ENCODE results near the gene NCR3LG1. TPM values are rescaled to one million over a fixed set of nuclear protein-coding genes. Genes with fewer than 3 reads are reported as not detected.
A peak's percentile ranks its signal among the peaks of the same experiment; 100 is the strongest.

The NCR3LG1 gene
- total RNA-seq, 1 donor from 2014 or later: 0.39 TPM

- peak; percentile 69 for TF ChIP-seq EZH2 (IDR thresholded peaks at IDR 0.05)
- TF ChIP-seq, protein P1, sequence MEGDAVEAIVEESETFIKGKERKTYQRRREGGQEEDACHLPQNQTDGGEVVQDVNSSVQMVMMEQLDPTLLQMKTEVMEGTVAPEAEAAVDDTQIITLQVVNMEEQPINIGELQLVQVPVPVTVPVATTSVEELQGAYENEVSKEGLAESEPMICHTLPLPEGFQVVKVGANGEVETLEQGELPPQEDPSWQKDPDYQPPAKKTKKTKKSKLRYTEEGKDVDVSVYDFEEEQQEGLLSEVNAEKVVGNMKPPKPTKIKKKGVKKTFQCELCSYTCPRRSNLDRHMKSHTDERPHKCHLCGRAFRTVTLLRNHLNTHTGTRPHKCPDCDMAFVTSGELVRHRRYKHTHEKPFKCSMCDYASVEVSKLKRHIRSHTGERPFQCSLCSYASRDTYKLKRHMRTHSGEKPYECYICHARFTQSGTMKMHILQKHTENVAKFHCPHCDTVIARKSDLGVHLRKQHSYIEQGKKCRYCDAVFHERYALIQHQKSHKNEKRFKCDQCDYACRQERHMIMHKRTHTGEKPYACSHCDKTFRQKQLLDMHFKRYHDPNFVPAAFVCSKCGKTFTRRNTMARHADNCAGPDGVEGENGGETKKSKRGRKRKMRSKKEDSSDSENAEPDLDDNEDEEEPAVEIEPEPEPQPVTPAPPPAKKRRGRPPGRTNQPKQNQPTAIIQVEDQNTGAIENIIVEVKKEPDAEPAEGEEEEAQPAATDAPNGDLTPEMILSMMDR (IDR thresholded peaks at IDR 0.05): no peak
- peak; percentile 85 for TF ChIP-seq EZH2phosphoT487 (IDR thresholded peaks at IDR 0.05)
- H2AFZ ChIP-seq (replicated peaks): peak overlapping the region; percentile 58
- H3K9me3 Mint-ChIP-seq: peaks cover 14% of the 10 kb centered on the region
- no peaks in the 10 kb centered on the region for H3K79me2 ChIP-seq (ENCODE audit: low read depth)
- peaks cover 26% of the 10 kb centered on the region for H3K4me1 Mint-ChIP-seq
- H3K4me2 ChIP-seq: peak overlapping the region; percentile 90
- peaks cover 60% of the 10 kb centered on the region for H3K27me3 ChIP-seq
- peaks cover 33% of the 10 kb centered on the region for H3F3A ChIP-seq (ENCODE audit: low read depth)
- peaks cover 20% of the 10 kb centered on the region for H3K4me1 ChIP-seq
- H3K27me3 Mint-ChIP-seq (ENCODE audit: insufficient read depth, low read depth): peaks cover 22% of the 10 kb centered on the region
- H3K36me3 ChIP-seq: no peaks in the 10 kb centered on the region
- H3K9ac ChIP-seq: no peak overlapping the region
- H3K36me3 Mint-ChIP-seq: peaks cover 17% of the 10 kb centered on the region
- H3K4me3 ChIP-seq: peak overlapping the region; percentile 57
- peak overlapping the region; percentile 92 for H3K4me3 Mint-ChIP-seq
- H3K27ac Mint-ChIP-seq: peak overlapping the region; percentile 1
- no peaks in the 10 kb centered on the region for H3K9me3 ChIP-seq (ENCODE audit: low read depth)
- no peak overlapping the region for H3K27ac ChIP-seq
- H4K20me1 ChIP-seq (ENCODE audit: low read depth): peaks cover 14% of the 10 kb centered on the region
- DNase-seq (ENCODE audit: low spot score): peak; percentile 84
Observed at GRCh38 chr11:17352950-17353820, 1.6 kb downstream of the NCR3LG1 start.

DNA sequence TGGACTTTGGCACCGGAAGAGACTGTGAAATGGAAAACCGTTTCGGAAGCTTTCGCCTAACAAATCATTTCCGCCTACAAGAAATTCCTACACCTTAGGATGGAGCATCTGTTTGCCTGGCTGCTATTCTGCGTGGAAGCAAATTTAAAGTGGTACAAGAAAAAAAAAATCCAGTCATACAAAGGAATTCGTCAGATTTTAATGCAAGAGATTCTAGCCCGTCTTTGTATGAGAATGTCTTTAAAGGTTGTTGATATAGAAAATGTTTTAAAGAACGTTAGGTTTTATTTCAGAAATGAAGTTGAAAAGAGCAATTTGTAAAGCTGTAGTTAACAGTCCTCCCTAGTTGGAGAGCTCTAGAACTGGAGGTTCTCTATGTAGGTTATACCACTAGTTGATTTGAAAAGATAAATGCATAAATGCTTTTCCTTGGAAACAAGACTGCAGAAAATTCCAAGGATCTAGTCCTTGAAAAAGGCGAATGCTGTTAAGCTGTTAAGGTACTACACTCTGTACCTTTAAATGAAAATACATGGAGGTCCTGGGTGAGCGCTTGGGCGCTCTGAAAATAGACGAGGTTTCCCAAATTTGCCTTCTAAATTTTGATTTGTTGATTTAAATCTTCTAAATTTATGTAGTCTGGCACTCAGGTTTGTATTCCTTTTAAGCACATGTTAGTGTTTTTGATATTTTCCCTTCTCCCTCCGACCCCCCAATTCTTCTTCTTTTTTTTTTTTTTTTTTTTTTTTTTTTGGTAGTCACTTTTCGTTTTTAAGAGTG is 2.4 kb downstream of the NCR3LG1 start:
- Mint-ChIP-seq H3K27ac (no peak overlapping the region), H3K4me3 (peak overlapping the region; percentile 92), H3K27me3 (ENCODE audit: insufficient read depth, low read depth) (peaks cover 22% of the 10 kb centered on the region), H3K4me1 (peaks cover 26% of the 10 kb centered on the region), H3K36me3 (peaks cover 22% of the 10 kb centered on the region), H3K9me3 (peaks cover 16% of the 10 kb centered on the region)
- H4K20me1 ChIP-seq (ENCODE audit: low read depth): peaks cover 14% of the 10 kb centered on the region
- H3K27ac ChIP-seq: no peak overlapping the region
- peak overlapping the region; percentile 58 for H2AFZ ChIP-seq (replicated peaks)
- no peaks in the 10 kb centered on the region for H3K36me3 ChIP-seq
- DNase-seq (ENCODE audit: low spot score): no peak
- H3K27me3 ChIP-seq: peaks cover 59% of the 10 kb centered on the region
- no peak overlapping the region for H3K9ac ChIP-seq
- H3F3A ChIP-seq (ENCODE audit: low read depth): peaks cover 33% of the 10 kb centered on the region
- H3K4me1 ChIP-seq: peaks cover 20% of the 10 kb centered on the region
- H3K4me2 ChIP-seq: peak overlapping the region; percentile 90
- TF ChIP-seq, protein P1 (IDR thresholded peaks at IDR 0.05): no peak
- no peak for TF ChIP-seq EZH2phosphoT487 (IDR thresholded peaks at IDR 0.05)
- no peak for TF ChIP-seq EZH2 (IDR thresholded peaks at IDR 0.05)
- peak overlapping the region; percentile 57 for H3K4me3 ChIP-seq
- H3K79me2 ChIP-seq (ENCODE audit: low read depth): no peaks in the 10 kb centered on the region
- no peaks in the 10 kb centered on the region for H3K9me3 ChIP-seq (ENCODE audit: low read depth)

GRCh38 chr11:17354601-17354991 is 3.0 kb downstream of the NCR3LG1 start:
- no peak overlapping the region for H3K27ac Mint-ChIP-seq
- Histone ChIP-seq H3F3A (ENCODE audit: low read depth) (peaks cover 33% of the 10 kb centered on the region), H3K27ac (no peak overlapping the region), H3K9me3 (ENCODE audit: low read depth) (no peaks in the 10 kb centered on the region), H2AFZ (replicated peaks) (no peak overlapping the region), H3K9ac (no peak overlapping the region), H3K4me2 (no peak overlapping the region), H3K79me2 (ENCODE audit: low read depth) (no peaks in the 10 kb centered on the region), H3K4me3 (no peak overlapping the region), H3K36me3 (no peaks in the 10 kb centered on the region), H3K4me1 (peaks cover 20% of the 10 kb centered on the region), H3K27me3 (peaks cover 53% of the 10 kb centered on the region), H4K20me1 (ENCODE audit: low read depth) (peaks cover 14% of the 10 kb centered on the region)
- no peak for TF ChIP-seq EZH2 (IDR thresholded peaks at IDR 0.05)
- TF ChIP-seq, protein P1 (IDR thresholded peaks at IDR 0.05): peak; percentile 73
- peaks cover 26% of the 10 kb centered on the region for H3K4me1 Mint-ChIP-seq
- peaks cover 19% of the 10 kb centered on the region for H3K9me3 Mint-ChIP-seq
- H3K4me3 Mint-ChIP-seq: peak overlapping the region; percentile 92
- peak; percentile 71 for DNase-seq (ENCODE audit: low spot score)
- H3K36me3 Mint-ChIP-seq: peaks cover 26% of the 10 kb centered on the region
- H3K27me3 Mint-ChIP-seq (ENCODE audit: insufficient read depth, low read depth): peaks cover 22% of the 10 kb centered on the region

Data from neural progenitor cell (in vitro differentiated cells).